Uterus (tissue), 4 donors: Measurements from ENCODE around the gene BCAR1. TPM values are rescaled to one million over a fixed set of nuclear protein-coding genes. Genes with fewer than 3 reads are reported as not detected.

ENCODE experiments used
- DNase-seq, 2 donors: peaks; one replicate each; pipeline ENCODE4 v3.0.0-alpha.2; 2019 to 2020
- H3K27ac ChIP-seq, 2 donors: fragments of 200-600 bp; sonication (generic); 1 replicate in 1 of 2; 2 replicates in 1 of 2; pipeline ENCODE4 v1.5.1; 2016 to 2018
- H3K27me3 ChIP-seq, 2 donors: fragments of 200-600 bp; sonication (generic); one replicate each; pipeline ENCODE4 v1.5.1; 2018 to 2019; ENCODE audit warnings: control low read depth in 1 of 2
- H3K36me3 ChIP-seq, 2 donors: fragments of 200-600 bp; sonication (generic); one replicate each; pipeline ENCODE4 v1.5.1; 2019; ENCODE audit warnings: control low read depth in 1 of 2
- H3K4me1 ChIP-seq, 2 donors: fragments of 200-600 bp; sonication (generic); one replicate each; pipeline ENCODE4 v1.5.1; 2018 to 2019; ENCODE audit warnings: control low read depth in 1 of 2
- H3K4me3 ChIP-seq, 2 donors: fragments of 200-600 bp; sonication (generic); 1 replicate in 1 of 2; 2 replicates in 1 of 2; pipeline ENCODE4 v1.5.1; 2018 to 2019; ENCODE audit warnings: mild to moderate bottlenecking in 1 of 2
- H3K9me3 ChIP-seq, 2 donors: fragments of 200-600 bp; sonication (generic); one replicate each; pipeline ENCODE4 v1.5.1; 2019; ENCODE audit warnings: control low read depth in 1 of 2
- POLR2A ChIP-seq, 2 donors: fragments of 450-650 bp; IDR thresholded peaks; one replicate each; pipeline ENCODE4 v1.6.1; 2016; ENCODE audit warnings: antibody characterized with exemption in 2 of 2, mild to moderate bottlenecking in 1 of 2, moderate library complexity in 1 of 2
- intact Hi-C: fragments of 100-400 bp; cut with DNase I; formaldehyde crosslinking; loops from one replicate; pipeline ENCODE4 v1.15.1; 2023; ENCODE audit warnings: low total_unique reads
- total RNA-seq, 4 donors: library from RNA; depleted of rRNA in 3 of 4; stranded (reverse); fragments of >200 nt in 3 of 4; gene quantifications; one replicate each; pipeline versions ENCODE4 v1.1.0 to v1.2.4, GENCODE V29; 2014 to 2023
- TF ChIP-seq, protein P1 (sequence below), 4 experiments: fragments of 200-600 bp in 2 of 4; fragments of 450-650 bp in 2 of 4; sonication (generic) in 2 of 4; IDR thresholded peaks; one replicate each; pipeline ENCODE4 v1.5.1; 2016 to 2019; ENCODE audit warnings: antibody characterized with exemption in 4 of 4, mild to moderate bottlenecking in 2 of 4, moderate library complexity in 1 of 4
- donor health status: DM: yes; HTN: yes; CAD: no.

The BCAR1 gene
- total RNA-seq, 4 donors from 2014 or later, result 42.8 to 104 (median 47.2) TPM

DNA sequence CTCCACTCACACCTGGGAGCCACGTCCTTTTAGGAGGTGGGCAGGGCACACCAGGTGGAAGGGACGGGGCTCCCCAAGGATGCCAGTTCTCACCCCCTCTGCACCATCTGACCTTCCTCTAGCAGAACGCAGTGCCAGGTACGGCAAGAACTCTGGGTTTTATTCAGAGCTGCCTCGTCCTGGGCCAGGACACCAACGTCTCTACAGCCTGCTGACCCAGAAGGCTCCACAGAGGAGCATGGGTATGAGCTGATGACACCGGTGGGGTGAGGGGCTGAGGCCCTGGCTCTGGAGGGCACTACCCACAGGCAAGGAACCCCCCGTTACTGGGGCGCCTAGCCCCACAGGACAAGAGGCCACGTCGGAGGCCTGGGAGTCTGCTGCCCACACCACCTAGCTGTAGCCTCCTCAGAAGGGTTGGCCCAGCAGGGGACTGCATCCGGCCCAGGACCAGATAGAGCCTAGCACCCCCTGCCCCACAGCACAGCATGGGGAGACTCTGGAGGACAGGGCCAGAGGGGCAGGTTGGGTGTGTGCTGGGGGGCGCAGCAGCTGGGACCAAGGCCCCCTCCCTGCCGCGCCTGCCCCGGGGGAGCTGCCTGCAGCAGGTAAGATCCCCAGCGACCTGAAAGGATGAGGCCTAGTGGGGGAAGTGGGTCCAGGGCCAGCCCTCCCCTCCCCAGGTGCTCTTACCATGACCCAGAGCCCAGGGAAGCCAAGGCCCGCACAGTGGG, 13.9 kb downstream of the BCAR1 start:
- H3K36me3 ChIP-seq, result no peaks in the 10 kb centered on the region
- peak; percentile 22 to 26 for DNase-seq
- peaks cover 12 to 41% of the 10 kb centered on the region in 2 donors for H3K4me1 ChIP-seq

GRCh38 chr16:75236736-75237397, 14.6 kb downstream of the BCAR1 start:
- Histone ChIP-seq H3K27ac (peak overlapping the region in 1 of 2 donors; percentile 83), H3K4me1 (peaks cover 12 to 41% of the 10 kb centered on the region in 2 donors), H3K36me3 (no peaks in the 10 kb centered on the region), H3K4me3 (no peak overlapping the region), H3K9me3 (no peaks in the 10 kb centered on the region), H3K27me3 (no peaks in the 10 kb centered on the region)
- no peak for TF ChIP-seq POLR2A (IDR thresholded peaks at IDR 0.05)
- intact Hi-C loops, result loop anchor here (5.0 kb wide), 1 partner anchor 150 kb away; no protein-coding TSS in a partner anchor
- peak in 1 of 2 donors; percentile 24 for DNase-seq

More for the DNA sequence above, 13.9 kb downstream of the BCAR1 start:
- Histone ChIP-seq H3K9me3 (no peaks in the 10 kb centered on the region), H3K27me3 (no peaks in the 10 kb centered on the region), H3K4me3 (no peak overlapping the region), H3K27ac (peak overlapping the region; percentile 83 to 92)
- TF ChIP-seq POLR2A (IDR thresholded peaks at IDR 0.05), result no peak
- TF ChIP-seq, protein P1, sequence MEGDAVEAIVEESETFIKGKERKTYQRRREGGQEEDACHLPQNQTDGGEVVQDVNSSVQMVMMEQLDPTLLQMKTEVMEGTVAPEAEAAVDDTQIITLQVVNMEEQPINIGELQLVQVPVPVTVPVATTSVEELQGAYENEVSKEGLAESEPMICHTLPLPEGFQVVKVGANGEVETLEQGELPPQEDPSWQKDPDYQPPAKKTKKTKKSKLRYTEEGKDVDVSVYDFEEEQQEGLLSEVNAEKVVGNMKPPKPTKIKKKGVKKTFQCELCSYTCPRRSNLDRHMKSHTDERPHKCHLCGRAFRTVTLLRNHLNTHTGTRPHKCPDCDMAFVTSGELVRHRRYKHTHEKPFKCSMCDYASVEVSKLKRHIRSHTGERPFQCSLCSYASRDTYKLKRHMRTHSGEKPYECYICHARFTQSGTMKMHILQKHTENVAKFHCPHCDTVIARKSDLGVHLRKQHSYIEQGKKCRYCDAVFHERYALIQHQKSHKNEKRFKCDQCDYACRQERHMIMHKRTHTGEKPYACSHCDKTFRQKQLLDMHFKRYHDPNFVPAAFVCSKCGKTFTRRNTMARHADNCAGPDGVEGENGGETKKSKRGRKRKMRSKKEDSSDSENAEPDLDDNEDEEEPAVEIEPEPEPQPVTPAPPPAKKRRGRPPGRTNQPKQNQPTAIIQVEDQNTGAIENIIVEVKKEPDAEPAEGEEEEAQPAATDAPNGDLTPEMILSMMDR (IDR thresholded peaks at IDR 0.05), result no peak
- intact Hi-C loops, result loop anchor here (5.0 kb wide), 1 partner anchor 150 kb away; no protein-coding TSS in a partner anchor

DNA sequence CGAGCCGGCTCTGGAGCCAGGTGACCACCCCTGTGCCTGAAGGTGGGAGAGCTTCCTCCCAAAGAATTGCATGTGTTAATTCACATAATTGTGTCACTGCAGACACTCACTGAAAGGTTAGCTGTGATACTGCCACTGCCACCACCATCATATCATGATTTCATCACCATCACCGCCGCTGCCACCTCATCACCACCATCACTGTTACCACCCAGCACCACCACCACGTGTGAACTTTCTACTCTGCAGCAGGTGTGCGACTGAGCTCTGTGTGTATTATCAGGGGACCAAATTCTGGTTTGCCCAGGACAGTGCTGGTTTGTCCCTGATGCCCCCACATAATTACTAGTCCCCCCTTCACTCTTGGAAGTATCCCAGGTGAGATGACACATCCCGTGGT, 15.2 kb downstream of the BCAR1 start:
- Histone ChIP-seq H3K27me3 (no peaks in the 10 kb centered on the region), H3K9me3 (no peaks in the 10 kb centered on the region), H3K4me3 (no peak overlapping the region), H3K4me1 (peaks cover 12 to 41% of the 10 kb centered on the region in 2 donors), H3K27ac (no peak overlapping the region), H3K36me3 (no peaks in the 10 kb centered on the region)
- DNase-seq, result no peak
- intact Hi-C loops, result loop anchor here (5.0 kb wide), 1 partner anchor 151 kb away; no protein-coding TSS in a partner anchor
- TF ChIP-seq, protein P1 (IDR thresholded peaks at IDR 0.05), result no peak
- TF ChIP-seq POLR2A (IDR thresholded peaks at IDR 0.05), result no peak

DNA sequence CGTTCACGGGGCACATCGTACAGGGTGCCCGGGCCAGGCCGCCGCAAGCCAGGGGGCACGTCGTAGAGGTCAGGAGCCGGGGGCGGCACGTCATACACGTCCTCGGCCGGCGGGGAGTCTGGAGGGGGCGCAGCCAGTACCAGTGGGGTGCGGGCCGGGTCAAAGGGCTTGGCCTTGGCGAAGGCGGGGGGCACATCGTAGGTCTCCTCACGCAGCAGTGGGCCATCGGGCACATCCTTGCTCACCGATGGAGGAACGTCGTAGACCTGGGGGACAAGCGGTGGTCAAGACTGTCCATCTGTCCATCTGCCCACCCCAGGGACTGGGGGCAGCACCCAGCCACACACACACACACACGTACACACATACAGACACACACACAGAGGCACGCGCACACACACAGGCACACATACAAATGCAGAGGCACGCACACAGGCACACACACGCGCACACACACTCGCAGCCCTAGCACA, 15.7 kb downstream of the BCAR1 start:
- peak; percentile 18 to 29 for DNase-seq
- intact Hi-C loops, result loop anchor here (5.0 kb wide), 1 partner anchor 152 kb away; no protein-coding TSS in a partner anchor
- Histone ChIP-seq H3K9me3 (no peaks in the 10 kb centered on the region), H3K36me3 (no peaks in the 10 kb centered on the region), H3K4me1 (peaks cover 12 to 41% of the 10 kb centered on the region in 2 donors), H3K4me3 (no peak overlapping the region), H3K27ac (no peak overlapping the region), H3K27me3 (no peaks in the 10 kb centered on the region)
- no peak for TF ChIP-seq POLR2A (IDR thresholded peaks at IDR 0.05)
- TF ChIP-seq, protein P1 (IDR thresholded peaks at IDR 0.05), result no peak

- H3K9me3 ChIP-seq, result no peaks in the 10 kb centered on the region
- no peak overlapping the region for H3K4me3 ChIP-seq
- DNase-seq, result peak; percentile 19 to 31
- intact Hi-C loops, result loop anchor here (5.0 kb wide), 1 partner anchor 152 kb away; no protein-coding TSS in a partner anchor
- H3K27me3 ChIP-seq, result no peaks in the 10 kb centered on the region
- no peaks in the 10 kb centered on the region for H3K36me3 ChIP-seq
- peaks cover 12 to 38% of the 10 kb centered on the region in 2 donors for H3K4me1 ChIP-seq
- TF ChIP-seq, protein P1 (IDR thresholded peaks at IDR 0.05), result no peak
- TF ChIP-seq POLR2A (IDR thresholded peaks at IDR 0.05), result no peak
- H3K27ac ChIP-seq, result peak overlapping the region; percentile 68 to 77
These were observed 16.3 kb downstream of the BCAR1 start for GRCh38 chr16:75234856-75235696.
